GM18873 (cell line): ENCODE results near the gene CMIP.
"Not testable (repeated sequence)": the region's sequence is repeated elsewhere in the genome, so short reads cannot be mapped to it uniquely, and the experiment has no call there.

Experiments used
- ATAC-seq: cut with Tn5 transposase; IDR thresholded peaks from one replicate; pipeline ENCODE4 v1.9.1; 2021; ENCODE audit warnings: mild to moderate bottlenecking, moderate library complexity, moderate number of reproducible peaks; ENCODE audit not compliant: unreplicated experiment, low FRiP score

Gene CMIP

DNA sequence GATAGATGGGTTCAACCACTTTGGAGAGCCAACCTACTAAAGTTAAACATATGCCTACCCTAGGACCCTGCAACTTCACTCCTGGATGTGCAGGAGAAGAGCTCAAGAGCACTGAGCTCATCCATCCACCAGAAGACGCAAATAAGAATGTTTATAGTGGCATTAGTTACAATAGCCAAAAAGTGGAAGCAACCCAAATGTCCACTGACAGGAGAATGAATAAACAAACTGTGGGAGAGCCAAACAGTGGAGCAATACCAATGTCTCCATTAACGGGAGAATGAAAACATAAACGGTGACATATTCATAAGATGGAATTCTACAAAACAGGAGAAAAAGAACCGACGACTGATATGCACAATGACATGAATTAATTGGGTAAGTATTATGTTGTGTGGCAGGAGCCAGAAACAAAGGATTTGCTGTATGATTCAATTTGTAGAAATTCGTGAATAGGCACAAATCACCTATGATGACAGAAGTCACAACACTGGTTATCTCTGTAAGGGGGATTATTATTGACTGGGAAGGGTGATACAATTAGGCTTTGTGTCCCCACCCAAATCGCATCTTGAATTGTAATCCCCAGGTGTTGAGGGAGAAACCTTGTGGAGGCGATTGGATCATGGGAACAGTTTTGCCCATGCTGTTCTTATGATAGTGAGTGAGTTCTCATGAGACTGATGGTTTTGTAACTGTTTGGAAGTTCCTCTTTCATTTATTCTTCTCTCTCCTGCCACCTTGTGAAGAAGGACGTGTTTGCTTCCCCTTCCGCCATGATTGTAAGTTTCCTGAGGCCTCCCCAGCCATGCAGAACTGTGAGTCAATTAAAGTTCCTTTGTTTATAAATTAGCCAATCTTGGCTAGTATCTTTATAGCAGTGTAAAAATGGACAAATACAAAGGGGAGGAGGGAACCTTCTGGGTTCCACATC lies 276.6 kb downstream of the CMIP start:
- no peak for ATAC-seq

DNA sequence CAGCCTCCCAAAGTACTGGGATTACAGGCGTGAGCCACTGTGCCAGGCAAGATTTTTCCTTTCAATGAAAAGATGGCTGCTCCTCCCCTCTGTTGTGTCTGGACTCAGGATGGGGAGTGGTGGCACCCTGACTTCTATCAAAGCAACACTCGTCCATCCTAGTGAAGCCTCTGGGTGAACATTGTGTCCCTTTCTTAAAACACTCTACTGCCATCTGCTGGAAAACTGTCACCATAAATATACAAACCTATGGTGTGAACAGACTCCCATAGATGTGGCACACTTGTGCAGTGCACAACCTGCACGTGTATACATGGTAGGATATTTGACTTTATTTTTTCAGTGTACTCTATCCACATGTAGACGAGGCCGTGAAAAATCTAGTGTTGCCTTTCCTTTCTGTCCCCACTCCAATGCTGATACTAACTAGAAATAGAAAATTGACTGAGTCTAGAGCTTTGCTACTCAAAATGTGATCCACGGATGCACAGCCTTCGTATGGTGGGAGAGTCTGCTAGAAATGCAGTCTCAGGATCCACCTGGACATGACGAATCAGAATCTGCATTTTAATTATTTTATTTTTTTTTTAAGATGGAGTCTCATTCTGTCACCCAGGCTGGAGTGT lies 278.6 kb downstream of the CMIP start:
- ATAC-seq: peak; percentile 38

DNA sequence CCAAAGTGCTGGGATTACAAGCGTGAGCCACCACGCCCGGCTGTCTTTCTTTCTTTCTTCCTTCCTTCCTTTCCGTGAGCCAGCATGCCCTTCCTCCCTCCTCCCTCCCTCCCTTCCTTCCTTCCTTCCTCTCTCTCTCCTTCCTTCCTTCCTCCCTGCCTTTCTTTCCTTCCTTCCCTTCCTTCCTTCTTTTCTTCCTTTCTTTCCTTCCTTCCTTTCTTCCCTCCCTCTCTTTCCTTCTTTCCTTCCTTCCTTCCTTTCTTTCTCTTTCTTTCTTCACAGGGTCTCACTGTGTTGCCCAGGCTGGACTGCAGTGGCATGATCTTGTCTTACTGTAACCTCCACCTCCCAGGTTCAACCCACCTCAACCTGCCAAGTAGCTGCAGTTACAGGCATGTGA lies 283.8 kb downstream of the CMIP start:
- ATAC-seq: no peak

DNA sequence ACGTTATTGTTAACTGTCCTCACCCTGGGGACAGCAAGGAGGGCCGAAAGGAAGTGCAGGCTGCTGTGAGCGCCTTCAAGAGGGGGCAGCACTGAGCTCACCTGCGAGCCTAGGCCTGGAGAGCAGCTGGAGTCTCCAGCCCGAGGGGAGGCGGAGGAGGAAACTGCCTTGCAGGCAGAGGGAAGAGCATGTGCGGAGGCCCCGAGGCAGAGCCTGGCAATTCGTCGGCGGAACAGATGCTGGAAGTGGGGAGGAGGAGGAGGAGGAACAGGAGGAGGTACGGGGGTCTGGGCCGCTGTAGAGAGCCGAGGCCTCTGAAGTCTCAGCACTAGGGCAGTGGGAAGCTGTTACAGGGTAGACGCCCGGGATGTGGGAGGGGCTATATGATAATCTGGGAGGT lies 284.8 kb downstream of the CMIP start:
- no peak for ATAC-seq

DNA sequence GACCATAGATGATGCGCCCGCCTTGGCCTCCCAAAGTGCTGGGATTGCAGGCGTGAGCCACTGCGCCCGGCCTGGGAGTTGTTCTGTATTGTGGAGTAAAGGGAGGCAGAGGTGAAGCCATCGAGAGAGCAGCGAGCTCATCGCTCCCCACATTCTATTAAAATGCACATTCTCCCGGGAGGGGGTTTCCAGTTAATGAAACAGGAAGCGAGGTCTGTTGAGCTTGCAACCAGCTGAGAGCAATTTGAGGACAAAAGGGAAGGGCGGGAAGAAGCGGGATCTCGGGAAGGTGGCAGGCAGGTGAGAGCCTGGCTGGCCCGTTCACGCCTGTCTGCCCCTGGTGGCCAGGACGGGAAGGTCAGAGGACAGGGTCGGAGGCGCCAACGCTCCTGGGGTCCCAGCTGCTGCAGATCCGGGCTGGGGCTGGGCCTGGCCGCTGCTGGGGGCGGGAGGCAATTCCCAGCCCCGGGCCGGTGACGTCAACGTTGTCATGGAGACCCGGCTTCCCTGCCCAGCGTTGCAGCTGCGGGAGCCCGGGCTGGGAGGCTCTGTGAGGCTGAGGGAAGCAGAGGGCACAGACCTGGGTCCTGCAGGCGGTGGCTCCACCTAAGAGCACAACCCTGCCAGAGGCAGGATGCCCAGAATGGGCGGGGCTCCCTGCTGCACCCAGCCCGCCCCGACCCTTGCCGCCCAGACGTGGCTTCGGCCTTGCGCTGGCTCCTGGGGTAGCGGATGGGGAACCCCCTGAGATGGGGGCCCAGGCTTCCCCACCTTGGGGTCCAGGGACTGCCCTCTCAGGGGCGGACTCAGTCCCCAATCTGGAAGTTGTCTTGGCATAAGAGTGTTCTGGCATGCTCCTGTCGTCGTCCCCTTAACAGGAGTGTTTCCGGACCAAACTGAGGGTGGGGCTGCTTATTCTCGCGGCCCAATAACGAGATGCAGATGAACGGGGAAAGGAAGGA lies 285.8 kb downstream of the CMIP start:
- ATAC-seq: peak; percentile 62

DNA sequence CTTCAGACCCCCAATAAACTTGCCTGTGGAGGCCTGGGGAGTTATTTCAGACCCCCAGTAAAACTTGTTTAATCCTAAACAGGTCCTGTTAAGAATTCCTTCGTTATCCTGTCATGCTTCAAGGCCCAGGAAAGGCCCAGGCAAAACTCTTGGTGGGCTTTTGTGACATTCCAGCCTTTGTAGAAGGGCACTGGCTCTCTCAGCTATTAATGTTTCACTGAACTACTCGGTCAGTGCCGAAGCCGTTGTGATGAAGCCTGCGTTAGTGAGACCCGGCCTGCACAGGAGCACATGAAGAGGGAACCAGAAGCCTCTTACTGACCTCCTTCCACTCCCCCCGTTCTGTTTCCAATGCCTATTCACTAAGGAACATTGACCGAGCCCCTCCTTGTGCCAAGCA lies 287.0 kb downstream of the CMIP start:
- ATAC-seq: no peak

DNA sequence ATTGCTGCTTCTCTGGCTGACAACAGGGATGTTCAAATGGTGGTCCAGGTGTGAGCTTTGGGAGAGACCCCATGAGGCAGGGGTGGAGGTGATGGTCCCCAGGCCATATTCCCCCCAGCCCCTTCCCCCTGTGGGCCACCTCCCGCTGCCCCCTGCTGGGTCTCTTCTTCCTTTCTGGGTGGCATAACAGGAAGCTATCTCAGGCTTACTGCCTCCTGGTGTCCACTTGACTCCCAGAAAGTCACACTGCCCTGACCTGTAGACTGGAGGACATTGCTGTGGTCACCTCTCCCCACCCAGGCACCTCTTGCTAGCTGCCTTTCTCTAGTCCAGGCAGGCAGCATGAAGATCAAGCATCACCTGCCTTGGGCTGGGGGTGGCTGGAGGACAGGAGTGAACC lies 288.1 kb downstream of the CMIP start:
- ATAC-seq: no peak

DNA sequence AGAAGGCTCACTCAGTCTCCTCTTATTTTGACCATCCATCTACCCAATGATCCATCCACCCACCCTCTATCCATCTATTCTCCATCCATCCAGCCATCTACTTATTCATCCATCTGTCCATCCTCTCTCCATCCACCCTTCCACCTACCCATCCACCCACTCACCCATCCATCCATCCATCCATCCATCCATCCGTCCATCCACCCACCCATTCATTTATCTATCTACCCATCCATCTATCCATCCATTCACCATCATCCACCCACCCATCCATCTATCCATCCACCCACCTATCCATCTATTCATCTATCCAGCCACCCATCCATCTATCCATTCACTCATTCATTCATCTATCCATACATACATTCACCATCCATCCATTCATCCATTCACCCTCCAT lies 288.7 kb downstream of the CMIP start:
- no peak for ATAC-seq

DNA sequence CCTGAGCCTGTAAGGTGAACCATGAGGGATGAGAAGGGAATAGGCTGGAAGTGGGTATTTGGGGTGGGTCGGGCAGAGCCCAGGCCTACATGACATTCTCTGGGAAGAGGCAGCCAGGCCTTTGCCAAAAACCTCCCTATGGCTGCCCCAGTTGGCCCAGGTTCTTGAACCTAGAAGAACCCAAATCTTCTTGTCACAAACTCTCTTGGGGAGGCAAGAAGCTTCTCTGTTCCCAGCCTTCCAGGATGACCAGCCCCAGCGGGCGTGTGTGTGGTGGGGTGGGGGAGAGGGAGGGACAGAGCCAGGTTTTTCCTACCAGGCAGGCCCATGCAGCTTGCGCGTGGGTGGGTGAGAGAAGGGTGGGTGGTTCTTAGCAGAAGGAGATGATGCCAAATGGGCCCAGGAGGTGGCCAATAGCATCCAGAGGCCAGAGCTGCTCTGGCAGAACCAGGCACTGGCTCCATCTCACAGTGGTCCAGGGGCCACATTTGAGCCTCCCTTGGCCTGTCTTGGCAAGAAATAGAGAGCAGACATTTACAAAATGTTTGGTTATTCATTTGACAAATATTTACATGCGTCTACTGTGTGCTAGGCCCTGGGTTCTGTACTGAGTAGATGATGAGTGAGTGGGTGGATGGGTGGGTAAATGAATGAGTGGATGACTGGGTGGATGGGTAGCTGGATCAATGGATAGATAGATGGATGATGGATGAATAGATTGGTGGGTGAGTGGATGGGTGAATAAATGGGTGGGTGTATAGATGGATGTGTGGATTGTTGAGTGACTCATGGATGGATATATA lies 290.2 kb downstream of the CMIP start:
- no peak for ATAC-seq

DNA sequence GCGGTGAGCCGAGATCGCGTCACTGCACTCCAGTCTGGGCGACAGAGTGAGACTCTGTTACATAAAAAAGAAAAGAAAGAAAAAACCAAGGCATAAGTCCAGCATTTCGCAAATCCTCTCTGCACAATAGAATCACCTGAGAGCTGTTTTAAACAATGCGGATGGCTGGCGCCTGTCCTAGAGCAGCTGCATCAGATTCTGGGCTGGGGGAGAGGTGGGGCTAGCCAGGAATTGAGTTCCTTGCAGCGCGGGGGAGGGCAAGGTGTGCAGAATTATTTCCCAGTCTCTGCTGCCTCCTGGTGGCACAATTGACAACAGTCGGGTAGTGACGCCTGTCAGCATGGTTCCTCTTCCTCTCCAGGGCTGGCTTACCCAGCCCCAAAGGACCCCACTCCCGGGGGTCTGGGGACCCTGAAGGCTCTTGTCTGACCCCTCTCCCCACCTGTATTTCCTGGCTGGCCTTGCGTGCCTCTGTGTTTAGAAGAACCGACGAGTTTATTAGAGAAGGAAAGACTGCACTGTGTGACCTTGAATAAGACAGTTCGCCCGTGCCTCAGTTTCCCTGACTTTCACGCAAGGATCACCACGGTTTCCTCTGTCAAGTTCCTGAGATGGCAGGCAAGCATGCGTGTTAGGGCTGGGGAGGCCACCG lies 293.4 kb downstream of the CMIP start:
- ATAC-seq: no peak

DNA sequence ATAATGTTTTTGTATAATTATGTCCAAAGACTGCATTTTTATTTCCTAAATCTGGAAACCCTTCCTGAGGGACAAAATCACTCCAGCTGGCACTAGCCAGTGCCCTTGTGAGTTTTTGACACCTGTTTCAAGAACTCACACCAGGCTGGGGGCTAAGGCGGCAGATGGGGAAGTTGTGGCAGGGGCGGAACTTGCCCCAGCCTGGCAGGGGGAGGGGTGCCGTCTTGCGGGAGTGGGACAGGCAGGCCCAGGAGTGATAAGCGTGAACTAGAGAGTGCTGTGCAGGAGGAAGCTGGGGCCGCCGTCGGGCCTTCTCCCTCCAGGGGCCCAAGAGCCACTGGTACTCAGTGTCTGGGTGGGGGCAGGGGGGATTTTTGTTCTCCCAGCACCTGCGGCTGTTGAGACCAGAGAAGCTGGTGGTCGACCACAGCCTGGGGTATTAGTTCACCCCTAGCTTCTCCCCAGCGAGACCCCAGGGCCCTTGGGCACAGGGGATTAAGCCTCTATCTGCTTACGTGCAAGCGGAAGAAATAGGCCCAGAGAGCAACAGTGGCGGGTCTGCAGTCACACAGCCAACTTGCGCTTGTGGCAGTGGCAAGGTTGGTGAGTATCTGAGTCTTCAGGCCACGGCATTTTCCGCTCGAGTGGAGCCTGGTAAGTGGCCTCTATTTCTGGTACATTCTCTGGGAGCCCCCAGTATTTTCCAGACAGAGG lies 294.3 kb downstream of the CMIP start:
- ATAC-seq: no peak

DNA sequence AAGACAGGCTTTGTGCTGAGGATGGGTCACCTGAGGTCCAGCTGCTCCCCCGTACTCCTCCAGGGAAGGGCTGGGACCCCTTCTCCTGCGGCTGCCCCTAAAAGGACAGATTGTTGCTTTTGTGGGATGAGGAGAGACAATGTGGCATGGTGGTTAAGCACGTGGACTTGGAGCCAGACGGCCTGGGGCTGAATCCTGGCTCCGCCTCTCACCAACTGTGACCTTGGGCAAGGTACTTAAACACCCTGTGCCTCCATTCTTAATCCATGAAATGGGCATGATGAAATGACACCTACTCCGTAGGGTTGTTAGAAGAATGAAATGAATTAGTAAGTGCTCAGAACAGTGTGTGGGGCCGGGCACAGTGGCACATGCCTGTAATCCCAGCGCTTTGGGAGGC lies 294.9 kb downstream of the CMIP start:
- ATAC-seq: no peak

DNA sequence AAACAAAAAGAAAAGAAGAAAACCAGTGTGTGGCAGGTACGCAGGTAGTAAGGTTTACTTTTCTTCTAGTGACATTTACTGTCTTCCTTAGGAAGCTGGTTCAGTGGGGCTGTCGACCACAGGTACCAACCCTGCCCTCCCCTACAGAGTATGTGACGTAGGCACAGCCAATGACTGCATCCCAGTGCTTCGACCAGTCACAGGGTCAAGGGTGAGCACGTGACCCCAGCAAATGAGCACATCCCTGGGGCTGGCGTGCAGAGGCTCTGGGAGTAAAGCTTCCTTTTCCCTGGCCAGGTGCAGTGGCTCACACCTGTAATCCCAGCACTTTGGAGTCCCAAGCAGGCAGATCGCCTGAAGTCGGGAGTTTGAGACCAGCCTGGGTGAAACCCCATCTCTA lies 295.6 kb downstream of the CMIP start:
- ATAC-seq: peak; percentile 51

DNA sequence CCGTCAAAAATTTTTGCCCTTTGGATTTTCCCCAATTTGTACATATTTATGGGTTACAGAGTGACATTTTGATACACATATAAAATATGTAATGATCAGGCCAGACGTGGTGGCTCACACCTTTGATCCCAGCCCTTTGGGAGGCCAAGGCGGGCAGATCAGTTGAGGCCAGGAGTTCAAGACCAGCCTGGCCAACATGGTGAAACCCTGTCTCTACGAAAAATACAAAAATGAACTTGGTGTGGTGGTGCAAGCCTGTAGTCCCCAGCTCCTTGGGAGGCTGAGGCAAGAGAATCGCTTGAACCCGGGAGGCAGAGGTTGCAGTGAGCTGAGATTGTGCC lies 296.8 kb downstream of the CMIP start:
- not testable (repeated sequence) for ATAC-seq

DNA sequence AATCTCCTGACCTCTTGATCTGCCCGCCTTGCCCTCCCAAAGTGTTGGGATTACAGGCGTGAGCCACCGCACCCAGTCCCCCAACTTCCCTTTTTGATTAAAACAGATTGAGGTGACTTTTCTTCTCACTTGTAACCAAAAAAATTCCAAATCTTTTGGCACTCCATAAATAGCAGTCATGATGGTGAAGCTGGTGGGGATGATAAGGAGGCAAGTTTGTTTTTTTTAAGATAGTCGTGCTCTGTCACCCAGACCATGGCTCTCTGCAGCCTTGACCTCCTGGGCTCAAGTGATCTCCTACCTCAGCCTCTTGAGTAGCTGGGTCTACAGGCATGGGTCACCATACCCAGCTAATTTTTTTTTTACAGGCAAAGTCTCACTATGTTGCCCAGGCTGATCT lies 299.8 kb downstream of the CMIP start:
- no peak for ATAC-seq

DNA sequence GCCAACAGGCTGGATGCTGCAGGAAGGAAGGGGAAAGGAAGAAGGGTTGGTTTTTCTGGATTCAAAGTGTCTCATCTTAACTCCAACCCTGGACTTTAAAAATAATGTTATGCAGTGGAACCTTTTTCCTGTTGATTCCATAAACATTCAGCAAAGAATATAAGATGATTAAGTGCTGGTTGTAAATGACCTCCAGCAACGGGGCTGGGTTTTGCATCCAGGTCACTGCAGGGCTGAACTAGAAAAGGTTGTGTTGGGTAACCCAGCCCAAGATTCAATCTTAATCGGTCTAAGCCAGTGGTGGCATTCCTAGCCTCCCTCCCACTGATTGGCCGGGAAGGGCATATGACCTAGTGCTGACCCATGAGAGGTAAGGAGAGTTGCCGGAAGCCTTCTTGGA lies 300.3 kb downstream of the CMIP start:
- ATAC-seq: no peak

DNA sequence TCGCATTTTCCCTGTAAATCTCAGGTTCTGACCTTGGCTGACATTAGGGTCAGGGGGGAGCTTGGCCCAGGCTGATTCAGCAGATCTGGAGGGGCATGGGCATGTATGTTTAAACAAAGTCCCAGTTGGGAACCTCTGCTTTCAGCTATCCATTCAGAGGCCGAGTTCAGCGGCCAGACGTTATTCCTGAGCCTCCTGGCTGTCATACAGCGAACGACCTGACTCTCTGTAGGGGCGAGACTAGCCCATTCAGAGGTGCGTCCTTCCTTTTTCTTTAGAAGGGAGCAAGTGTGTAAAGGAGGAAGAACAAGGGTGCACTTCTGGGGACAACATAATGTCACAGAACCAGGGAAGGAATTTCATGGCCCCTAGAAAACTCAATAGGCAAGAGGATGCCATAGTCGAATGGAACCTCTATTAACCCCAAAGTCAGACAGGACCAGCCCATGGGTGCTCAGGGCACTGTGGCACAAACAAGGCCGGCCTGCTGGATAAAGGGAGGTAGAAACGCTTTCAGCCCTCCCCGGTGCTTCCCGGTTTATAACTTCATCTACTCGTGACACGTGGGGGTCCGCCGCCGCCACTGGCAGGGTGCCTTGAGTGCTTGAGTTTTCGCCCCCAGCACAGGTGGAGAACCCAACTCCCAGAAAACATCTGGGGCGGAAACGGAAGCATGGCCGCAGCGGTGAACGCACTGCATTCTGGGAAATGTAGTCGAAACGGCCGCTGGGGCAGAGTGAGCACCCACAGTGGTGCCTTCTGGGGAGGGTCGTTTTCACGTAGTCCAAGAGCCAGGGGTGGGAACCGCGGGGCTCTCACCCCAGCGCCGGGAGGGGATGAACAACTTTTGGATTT lies 301.3 kb downstream of the CMIP start:
- ATAC-seq: no peak

DNA sequence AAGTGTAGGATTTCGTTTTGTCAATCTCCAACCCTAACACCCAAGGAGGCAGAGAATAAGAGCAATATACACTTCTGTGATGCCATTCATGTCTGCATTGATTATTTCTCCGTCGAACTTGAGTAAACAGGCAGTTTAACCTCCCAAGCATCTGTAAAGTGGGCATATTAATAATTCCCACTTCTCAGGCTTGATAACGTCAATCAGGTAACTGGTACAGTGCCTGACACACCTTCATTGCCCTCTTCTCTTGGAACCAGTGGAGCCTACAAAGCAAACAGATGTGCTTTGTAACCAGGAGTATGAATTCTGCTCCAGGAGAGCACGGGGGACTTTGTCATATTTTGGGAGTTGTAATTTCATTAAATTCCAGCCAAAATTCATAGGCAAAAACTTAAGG lies 302.0 kb downstream of the CMIP start:
- ATAC-seq: no peak
